Mononuclear cell (primary cell): ENCODE data around the gene AFAP1. TPM values are rescaled to one million over a fixed set of nuclear protein-coding genes. Genes with fewer than 3 reads are reported as not detected.

ENCODE experiments used
- total RNA-seq: library from RNA; depleted of rRNA; stranded (reverse); fragments of >200 nt; gene quantifications from one replicate; pipeline ENCODE4 v1.2.3, GENCODE V29; 2012

AFAP1 gene
- total RNA-seq, 1 donor = 6.7 TPM

Other genes with a start within 250 kb of the AFAP1 start
- 0.63 TPM for gene ABLIM2, start 219.0 kb upstream of the AFAP1 start, total RNA-seq